Urothelium cell line (cell line): ENCODE measurements around the gene FGFR2.
"Not testable (repeated sequence)": the region's sequence is repeated elsewhere in the genome, so short reads cannot be mapped to it uniquely, and the experiment has no call there.

ENCODE experiments used
- DNase-seq: peaks from one replicate; pipeline ENCODE4 v3.0.0; 2011; ENCODE audit warnings: low spot score, mixed read lengths
- FAIRE-seq: peaks from 2 replicates; lab custom pipeline; 2011; peaks lifted over from hg19 to GRCh38; lab: Jason Lieb, UNC

Gene FGFR2

GRCh38 chr10:121558238-121558637 is 40.0 kb downstream of the FGFR2 start:
- no peak for DNase-seq
- FAIRE-seq: peak; percentile 85

GRCh38 chr10:121556918-121557573 is 41.2 kb downstream of the FGFR2 start:
- DNase-seq: no peak
- FAIRE-seq: no peak

- FAIRE-seq: no peak
- DNase-seq: no peak
These were observed 41.8 kb downstream of the FGFR2 start for GRCh38 chr10:121556455-121556854.

GRCh38 chr10:121554916-121555315 is 43.3 kb downstream of the FGFR2 start:
- not testable (repeated sequence) for DNase-seq, FAIRE-seq

GRCh38 chr10:121553511-121554264 is 44.6 kb downstream of the FGFR2 start:
- FAIRE-seq: no peak
- DNase-seq: peak; percentile 46

- DNase-seq (no peak), FAIRE-seq (no peak)
These were observed 45.5 kb downstream of the FGFR2 start for GRCh38 chr10:121552746-121553145.

GRCh38 chr10:121551210-121551885 is 46.9 kb downstream of the FGFR2 start:
- FAIRE-seq (no peak), DNase-seq (no peak)

- no peak for DNase-seq
- FAIRE-seq: no peak
These were observed 53.9 kb downstream of the FGFR2 start for GRCh38 chr10:121544301-121544869.

GRCh38 chr10:121543545-121543944 is 54.7 kb downstream of the FGFR2 start:
- DNase-seq: no peak
- no peak for FAIRE-seq

- DNase-seq (no peak), FAIRE-seq (no peak)
These were observed 56.7 kb downstream of the FGFR2 start for GRCh38 chr10:121541450-121542120.

- FAIRE-seq (no peak), DNase-seq (no peak)
These were observed 57.4 kb downstream of the FGFR2 start for GRCh38 chr10:121540732-121541395.

GRCh38 chr10:121539786-121540185 is 58.5 kb downstream of the FGFR2 start:
- DNase-seq (no peak), FAIRE-seq (no peak)

- no peak for FAIRE-seq
- DNase-seq: no peak
These were observed 61.8 kb downstream of the FGFR2 start for GRCh38 chr10:121536310-121536913.

GRCh38 chr10:121535381-121535780 is 62.9 kb downstream of the FGFR2 start:
- DNase-seq: no peak
- no peak for FAIRE-seq

- no peak for DNase-seq
- no peak for FAIRE-seq
These were observed 65.9 kb downstream of the FGFR2 start for GRCh38 chr10:121532292-121532864.

- no peak for FAIRE-seq
- no peak for DNase-seq
These were observed 66.4 kb downstream of the FGFR2 start for GRCh38 chr10:121531830-121532178.

- DNase-seq (no peak), FAIRE-seq (no peak)
These were observed 67.0 kb downstream of the FGFR2 start for GRCh38 chr10:121531076-121531829.

- FAIRE-seq: no peak
These were observed 67.7 kb downstream of the FGFR2 start for GRCh38 chr10:121530481-121531075.

GRCh38 chr10:121527690-121528089 is 70.6 kb downstream of the FGFR2 start:
- no peak for DNase-seq
- FAIRE-seq: no peak

More at GRCh38 chr10:121530481-121531075, 67.7 kb downstream of the FGFR2 start:
- DNase-seq: no peak
